Endothelial cell of umbilical vein (primary cell): ENCODE results near the gene MAGEA11. TPM values are rescaled to one million over a fixed set of nuclear protein-coding genes. Genes with fewer than 3 reads are reported as not detected.

Source experiments
- BruUV-seq: library from RNA; stranded (reverse); fragments of 400-500 nt; replicated peaks from 2 replicates; lab custom pipeline; 2021; lab: Mats Ljungman, UMichigan
- CTCF ChIA-PET: fragments of 300-600, 350-600 bp; sonication (Branson Sonifier 250); formaldehyde crosslinking; loops from one replicate; lab custom pipeline; 2021; ENCODE audit warnings: antibody characterized with exemption, inconsistent platforms; lab: Charles Lee
- POLR2A ChIA-PET: fragments of 300-600, 350-600 bp; sonication (Branson Sonifier 250); formaldehyde crosslinking; loops from one replicate; lab custom pipeline; 2021; ENCODE audit warnings: antibody characterized with exemption, inconsistent platforms; lab: Charles Lee
- DNase-seq: peaks from one replicate; pipeline ENCODE4 v3.0.0-alpha.2; 2011; ENCODE audit warnings: low read depth, low spot score
- FAIRE-seq: peaks from 2 replicates; lab custom pipeline; 2011; peaks lifted over from hg19 to GRCh38; lab: Jason Lieb, UNC
- H2AFZ ChIP-seq: 2 replicates; pipeline ENCODE4 v1.6.0; 2012; ENCODE audit warnings: low read depth, low read length, control low read depth, inconsistent platforms
- H3K27ac ChIP-seq: 2 replicates; pipeline ENCODE4 v1.5.1; 2011; ENCODE audit warnings: low read depth, mild to moderate bottlenecking, control low read depth, low read length, moderate library complexity; ENCODE audit not compliant: insufficient read depth
- H3K27me3 ChIP-seq, 2 experiments: 2 replicates each; pipeline versions ENCODE4 v1.6.0 to v1.6.1; 2011; ENCODE audit warnings: low read length in 2 of 2, mixed read lengths in 1 of 2; ENCODE audit not compliant: control insufficient read depth in 2 of 2, insufficient read depth in 2 of 2
- H3K36me3 ChIP-seq, 2 experiments: 2 replicates in 1 of 2; 3 replicates in 1 of 2; pipeline ENCODE4 v1.5.1; 2011; ENCODE audit warnings: low read length in 2 of 2, mild to moderate bottlenecking in 1 of 2, moderate library complexity in 1 of 2; ENCODE audit not compliant: control insufficient read depth in 2 of 2, insufficient read depth in 2 of 2; ENCODE audit errors: extremely low read depth in 1 of 2
- H3K4me1 ChIP-seq: 3 replicates; pipeline ENCODE4 v1.5.1; 2011; ENCODE audit warnings: mild to moderate bottlenecking, low read length; ENCODE audit not compliant: control insufficient read depth, insufficient read depth; ENCODE audit errors: extremely low read depth
- H3K4me2 ChIP-seq: 2 replicates; pipeline ENCODE4 v1.6.1; 2011; ENCODE audit warnings: low read length, control low read depth, mixed read lengths; ENCODE audit not compliant: insufficient read depth
- H3K4me3 ChIP-seq, 3 experiments: fragments of 200-600 bp in 1 of 3; sonication (generic), shearing (Covaris generic) in 1 of 3; replicated peaks in 1 of 3; 2 replicates each; pipeline ENCODE4 v1.5.1; 2011 to 2016; ENCODE audit warnings: control low read depth in 3 of 3, low read length in 3 of 3, mild to moderate bottlenecking in 2 of 3, inconsistent platforms in 1 of 3, low read depth in 1 of 3, moderate library complexity in 1 of 3; ENCODE audit not compliant: insufficient read depth in 1 of 3
- H3K79me2 ChIP-seq: 2 replicates; pipeline ENCODE4 v1.6.0; 2012; ENCODE audit warnings: low read length, inconsistent platforms; ENCODE audit not compliant: control insufficient read depth, insufficient read depth
- H3K9ac ChIP-seq: replicated peaks from 2 replicates; pipeline ENCODE3; 2011; ENCODE audit warnings: low read length, control low read depth; ENCODE audit not compliant: insufficient read depth; ENCODE audit errors: extremely low read depth
- H3K9me1 ChIP-seq: replicated peaks from 3 replicates; pipeline ENCODE4 v1.6.0; 2011; ENCODE audit warnings: mild to moderate bottlenecking, low read length; ENCODE audit not compliant: control insufficient read depth, insufficient read depth; ENCODE audit errors: extremely low read depth
- H3K9me3 ChIP-seq: replicated peaks from 2 replicates; pipeline ENCODE4 v1.5.1; 2012; ENCODE audit warnings: low read length, inconsistent platforms; ENCODE audit not compliant: control insufficient read depth, insufficient read depth
- H4K20me1 ChIP-seq: replicated peaks from 2 replicates; pipeline ENCODE3; 2011; ENCODE audit warnings: mild to moderate bottlenecking, low read length; ENCODE audit not compliant: control insufficient read depth, insufficient read depth; ENCODE audit errors: extremely low read depth
- CTCF ChIP-seq, 2 donors: IDR thresholded peaks; 1 replicate in 1 of 2; 2 replicates in 1 of 2; pipeline ENCODE4 v1.5.1; 2011; ENCODE audit warnings: low read length in 2 of 2, mild to moderate bottlenecking in 2 of 2, moderate library complexity in 2 of 2, control low read depth in 1 of 2, inconsistent platforms in 1 of 2, low read depth in 1 of 2; ENCODE audit not compliant: insufficient read depth in 1 of 2; ENCODE audit errors: extremely low read depth in 1 of 2
- EZH2 ChIP-seq: IDR thresholded peaks from 2 replicates; pipeline ENCODE4 v1.6.1; 2012; ENCODE audit warnings: borderline replicate concordance, low read depth, mild to moderate bottlenecking, moderate library complexity, low read length, inconsistent platforms; ENCODE audit not compliant: severe bottlenecking
- FOS ChIP-seq: IDR thresholded peaks from 2 replicates; pipeline ENCODE4 v1.6.1; 2011; ENCODE audit warnings: mild to moderate bottlenecking, low read length, moderate library complexity, borderline replicate concordance; ENCODE audit not compliant: insufficient read depth
- GATA2 ChIP-seq: IDR thresholded peaks from 2 replicates; pipeline ENCODE4 v1.7.0; 2011; ENCODE audit warnings: low read depth, mild to moderate bottlenecking, moderate library complexity, mixed read lengths, low read length; ENCODE audit not compliant: insufficient read length, insufficient read depth
- JUN ChIP-seq: IDR thresholded peaks from 2 replicates; pipeline ENCODE4 v1.6.1; 2011; ENCODE audit warnings: borderline replicate concordance, low read depth; ENCODE audit not compliant: insufficient read length, insufficient read depth
- MAX ChIP-seq: IDR thresholded peaks from 2 replicates; pipeline ENCODE4 v1.6.1; 2011; ENCODE audit not compliant: insufficient read depth, insufficient read length
- MYC ChIP-seq: IDR thresholded peaks from one replicate; pipeline ENCODE4 v1.6.1; 2011; ENCODE audit warnings: mild to moderate bottlenecking, low read depth, low read length
- POLR2A ChIP-seq: IDR thresholded peaks from 2 replicates; pipeline ENCODE4 v1.6.1; 2012; ENCODE audit warnings: low read depth, mild to moderate bottlenecking, control low read depth, low read length
- POLR2AphosphoS5 ChIP-seq: IDR thresholded peaks from 2 replicates; pipeline ENCODE4 v1.6.1; 2012; ENCODE audit warnings: low read depth, mild to moderate bottlenecking, control low read depth, low read length, moderate library complexity; ENCODE audit not compliant: insufficient read depth
- dilution Hi-C: fragments of 300-500 bp; cut with MboI; formaldehyde crosslinking; loops from one replicate; pipeline ENCODE4 v1.15.0; 2019; ENCODE audit warnings: low sequenced_read_pairs; ENCODE audit not compliant: extremely low pct_ligation_motif_present
- intact Hi-C: fragments of 100-400 bp; cut with micrococcal nuclease; formaldehyde crosslinking; loops from one replicate; pipeline ENCODE4 v1.10.0; 2022
- polyA plus RNA-seq, 4 experiments: library from polyadenylated mRNA; depleted of rRNA in 3 of 4; stranded (reverse) in 3 of 4; unstranded in 1 of 4; fragments of >200 nt; gene quantifications; 2 replicates each; pipeline versions ENCODE4 v1.2.1 to v1.2.3, GENCODE V29; 2011 to 2012; ENCODE audit warnings: missing spikeins in 1 of 4
- total RNA-seq: library from RNA; stranded (reverse); gene quantifications from 2 replicates; pipeline ENCODE4 v1.2.3, GENCODE V29; 2021

Gene MAGEA11
- total and polyA plus RNA-seq, 2 donors (not counting 3 experiments of a cell fraction or from before 2014, with no cell fraction given), result not detected

- CTCF ChIA-PET, result no interaction called here
- H4K20me1 ChIP-seq, result no peaks in the 10 kb centered on the region
- DNase-seq (no peak), FAIRE-seq (no peak)
- H3K4me1 ChIP-seq, result no peaks in the 10 kb centered on the region
- no peak overlapping the region for H3K27ac ChIP-seq
- POLR2A ChIA-PET, result no interaction called here
- no peaks in the 10 kb centered on the region for H3K36me3 ChIP-seq
- no peak overlapping the region for H3K4me2 ChIP-seq
- H3K4me3 ChIP-seq, result no peak overlapping the region
- H2AFZ ChIP-seq, result no peak overlapping the region
- no peaks in the 10 kb centered on the region for H3K79me2 ChIP-seq
- H3K9me1 ChIP-seq, result no peaks in the 10 kb centered on the region
- no TSS peak for BruUV-seq
- TF ChIP-seq MAX (no peak), GATA2 (no peak), FOS (no peak), MYC (no peak), JUN (no peak), POLR2AphosphoS5 (no peak)
- H3K27me3 ChIP-seq, result no peaks in the 10 kb centered on the region
- no peaks in the 10 kb centered on the region for H3K9me3 ChIP-seq
- dilution Hi-C loops (no loop called here), intact Hi-C loops (no loop called here)
- H3K9ac ChIP-seq, result no peak overlapping the region
These were observed 48.0 kb downstream of the MAGEA11 start for GRCh38 chrX:149759824-149760223.

- no peak overlapping the region for H3K9ac ChIP-seq
- H3K4me3 ChIP-seq, result no peak overlapping the region
- H4K20me1 ChIP-seq, result no peaks in the 10 kb centered on the region
- H3K9me3 ChIP-seq, result no peaks in the 10 kb centered on the region
- intact Hi-C loops, result no loop called here
- H3K4me1 ChIP-seq, result no peaks in the 10 kb centered on the region
- POLR2A ChIA-PET, result no interaction called here
- CTCF ChIA-PET, result no interaction called here
- H3K27me3 ChIP-seq, result no peaks in the 10 kb centered on the region
- no peaks in the 10 kb centered on the region for H3K36me3 ChIP-seq
- no peak overlapping the region for H3K27ac ChIP-seq
- no peak overlapping the region for H2AFZ ChIP-seq
- DNase-seq, result no peak
- BruUV-seq, result no TSS peak
- no peak for FAIRE-seq
- no peak overlapping the region for H3K4me2 ChIP-seq
- no peaks in the 10 kb centered on the region for H3K79me2 ChIP-seq
- TF ChIP-seq GATA2 (no peak), POLR2A (no peak), EZH2 (no peak), MYC (no peak), FOS (no peak), MAX (no peak), JUN (no peak), POLR2AphosphoS5 (no peak), CTCF (IDR thresholded peaks at IDR 0.05; ENCODE audit: extremely low read depth in 1 of 2, insufficient read depth in 1 of 2, low read depth in 1 of 2, low read length in 2 of 2) (no peak)
- dilution Hi-C loops, result no loop called here
- H3K9me1 ChIP-seq, result no peaks in the 10 kb centered on the region
These were observed 49.1 kb downstream of the MAGEA11 start for GRCh38 chrX:149760965-149761364.
